ENCODE data around the gene SH3TC1.

Gene SH3TC1

DNA sequence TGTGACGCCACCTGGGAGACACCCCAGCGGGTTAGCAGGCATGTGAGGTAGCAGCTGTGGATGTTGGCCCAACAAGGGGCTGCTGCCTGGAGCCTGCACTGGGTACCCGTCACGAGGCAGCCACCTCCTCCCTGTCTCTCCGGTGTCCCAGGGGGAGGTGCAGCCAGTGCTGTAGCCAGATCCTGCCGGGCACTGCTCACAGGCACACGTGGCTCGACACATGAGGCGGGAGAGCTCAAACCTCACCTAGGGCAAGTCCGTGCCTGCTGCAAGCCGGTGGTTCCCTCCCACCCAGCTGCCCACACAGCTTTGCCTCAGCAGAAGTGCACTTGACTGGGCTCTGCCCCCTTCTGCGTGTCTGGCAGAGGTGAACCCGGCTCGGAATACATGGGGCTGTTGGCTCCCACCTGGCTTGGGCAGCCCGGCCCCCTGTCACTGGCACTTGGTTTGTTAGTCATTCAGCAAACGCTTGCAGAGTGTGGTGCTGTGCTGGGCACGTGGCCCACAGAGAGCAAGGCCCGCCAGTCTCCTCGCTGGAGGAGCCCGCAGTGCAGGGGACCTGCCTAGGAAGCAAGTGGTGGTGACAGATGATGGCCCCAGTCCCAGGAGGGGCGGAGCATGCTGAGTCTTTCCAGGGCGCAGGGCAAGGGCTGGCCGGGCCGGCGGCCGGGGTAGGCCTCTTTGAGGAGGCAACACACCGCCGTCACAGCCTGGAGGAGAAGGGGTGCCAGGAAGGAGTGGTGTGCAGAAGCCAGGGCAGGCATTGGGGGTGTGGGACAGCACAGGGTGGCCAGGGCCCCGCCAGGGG is 10.1 kb upstream of the SH3TC1 start:
- no peaks in the 10 kb centered on the region for H3K4me1 ChIP-seq (ENCODE audit: control insufficient read depth, insufficient read depth, low read length, poor library complexity, severe bottlenecking)
- H3K4me3 ChIP-seq (ENCODE audit: insufficient read depth, low read depth, low read length, poor library complexity, severe bottlenecking), result no peak overlapping the region
- no peak overlapping the region for H3K27ac ChIP-seq (ENCODE audit: insufficient read depth, low read length, poor library complexity, severe bottlenecking)
- no peaks in the 10 kb centered on the region for H3K27me3 ChIP-seq (replicated peaks; ENCODE audit: control insufficient read depth, insufficient read depth, low read length, poor library complexity, severe bottlenecking)
- no peak for DNase-seq
- H3K36me3 ChIP-seq (ENCODE audit: control insufficient read depth, insufficient read depth, low read length), result no peaks in the 10 kb centered on the region
- H3K9me3 ChIP-seq (ENCODE audit: control insufficient read depth, low read length), result no peaks in the 10 kb centered on the region

DNA sequence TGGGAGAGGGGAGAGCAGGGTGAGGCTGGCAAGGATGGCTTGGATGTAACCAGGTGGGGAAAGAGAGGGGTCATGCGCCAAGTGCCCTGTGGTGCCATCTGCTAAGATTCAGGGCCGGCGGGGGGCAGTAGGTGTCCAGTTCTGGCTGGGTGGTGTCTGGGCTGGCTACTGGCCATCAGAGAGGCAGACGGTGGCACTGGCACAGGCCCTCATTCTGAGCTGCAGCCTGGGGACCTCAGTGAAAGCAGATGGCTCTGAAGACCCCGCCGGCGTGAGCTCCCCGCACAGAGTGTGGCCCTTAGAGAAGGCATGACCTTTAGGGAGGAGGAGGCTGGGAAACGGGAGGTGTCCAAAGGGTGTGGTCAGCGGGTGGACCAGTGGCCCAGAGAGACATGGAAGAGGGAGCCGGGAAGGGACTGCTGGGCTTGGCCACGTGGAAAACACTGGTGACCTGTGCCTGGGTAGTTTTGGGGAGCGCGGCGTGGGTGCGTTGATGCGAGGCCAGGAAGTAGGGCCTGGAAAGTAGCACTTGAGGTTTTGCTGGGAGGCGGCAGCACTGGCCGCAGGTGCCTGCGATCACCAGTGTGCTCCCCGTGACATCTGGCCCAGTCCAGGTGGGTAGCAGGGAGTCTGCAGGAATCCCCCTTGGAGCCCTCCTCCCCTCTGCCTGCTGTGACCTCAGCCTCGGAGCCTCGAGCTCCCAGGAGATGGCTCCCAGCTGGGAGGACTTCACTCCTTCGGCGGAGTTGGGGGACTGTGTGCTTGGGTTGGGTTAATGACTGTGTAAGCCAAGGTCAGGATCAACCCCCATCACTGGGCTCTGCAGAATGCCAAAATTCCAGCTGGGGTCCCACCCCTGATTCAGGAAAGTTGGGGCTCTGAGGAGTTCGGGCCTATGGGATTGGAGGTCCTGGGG is 9.3 kb upstream of the SH3TC1 start:
- DNase-seq, result no peak
- H3K27me3 ChIP-seq (replicated peaks; ENCODE audit: control insufficient read depth, insufficient read depth, low read length, poor library complexity, severe bottlenecking), result no peaks in the 10 kb centered on the region
- no peaks in the 10 kb centered on the region for H3K36me3 ChIP-seq (ENCODE audit: control insufficient read depth, insufficient read depth, low read length)
- H3K4me1 ChIP-seq (ENCODE audit: control insufficient read depth, insufficient read depth, low read length, poor library complexity, severe bottlenecking), result no peaks in the 10 kb centered on the region
- H3K9me3 ChIP-seq (ENCODE audit: control insufficient read depth, low read length), result no peaks in the 10 kb centered on the region
- H3K4me3 ChIP-seq (ENCODE audit: insufficient read depth, low read depth, low read length, poor library complexity, severe bottlenecking), result no peak overlapping the region
- no peak overlapping the region for H3K27ac ChIP-seq (ENCODE audit: insufficient read depth, low read length, poor library complexity, severe bottlenecking)

DNA sequence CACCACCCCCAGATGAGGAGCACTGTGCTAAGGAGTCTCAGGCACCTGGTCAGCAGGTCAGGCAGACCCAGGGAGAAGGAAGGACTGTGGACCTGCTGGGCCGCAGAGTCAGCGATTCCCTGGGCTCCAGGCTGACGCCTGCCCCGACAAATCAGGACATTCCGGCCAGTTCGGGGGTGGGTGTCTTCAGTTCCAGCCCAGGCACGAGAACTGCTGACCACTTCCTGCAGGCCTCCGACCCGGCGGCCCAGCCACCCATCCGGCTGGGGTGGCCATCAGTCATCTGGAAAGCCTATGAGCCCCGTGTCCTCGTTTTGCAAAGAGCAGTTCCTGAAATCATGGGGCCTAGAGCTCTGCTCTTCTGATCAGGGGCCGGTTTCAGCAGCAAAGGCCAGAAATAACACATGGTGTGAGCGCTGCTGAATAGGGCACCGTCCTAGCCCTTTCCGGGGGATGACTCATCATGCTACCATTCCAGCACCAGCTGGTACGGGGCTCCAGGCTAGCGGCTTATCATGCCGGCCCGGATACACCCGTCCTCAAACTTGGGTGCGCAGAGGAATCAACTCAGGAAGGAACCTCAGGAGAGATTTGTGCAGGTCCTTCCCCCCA is 7.8 kb upstream of the SH3TC1 start:
- DNase-seq, result no peak
- no peaks in the 10 kb centered on the region for H3K27me3 ChIP-seq (replicated peaks; ENCODE audit: control insufficient read depth, insufficient read depth, low read length, poor library complexity, severe bottlenecking)

DNA sequence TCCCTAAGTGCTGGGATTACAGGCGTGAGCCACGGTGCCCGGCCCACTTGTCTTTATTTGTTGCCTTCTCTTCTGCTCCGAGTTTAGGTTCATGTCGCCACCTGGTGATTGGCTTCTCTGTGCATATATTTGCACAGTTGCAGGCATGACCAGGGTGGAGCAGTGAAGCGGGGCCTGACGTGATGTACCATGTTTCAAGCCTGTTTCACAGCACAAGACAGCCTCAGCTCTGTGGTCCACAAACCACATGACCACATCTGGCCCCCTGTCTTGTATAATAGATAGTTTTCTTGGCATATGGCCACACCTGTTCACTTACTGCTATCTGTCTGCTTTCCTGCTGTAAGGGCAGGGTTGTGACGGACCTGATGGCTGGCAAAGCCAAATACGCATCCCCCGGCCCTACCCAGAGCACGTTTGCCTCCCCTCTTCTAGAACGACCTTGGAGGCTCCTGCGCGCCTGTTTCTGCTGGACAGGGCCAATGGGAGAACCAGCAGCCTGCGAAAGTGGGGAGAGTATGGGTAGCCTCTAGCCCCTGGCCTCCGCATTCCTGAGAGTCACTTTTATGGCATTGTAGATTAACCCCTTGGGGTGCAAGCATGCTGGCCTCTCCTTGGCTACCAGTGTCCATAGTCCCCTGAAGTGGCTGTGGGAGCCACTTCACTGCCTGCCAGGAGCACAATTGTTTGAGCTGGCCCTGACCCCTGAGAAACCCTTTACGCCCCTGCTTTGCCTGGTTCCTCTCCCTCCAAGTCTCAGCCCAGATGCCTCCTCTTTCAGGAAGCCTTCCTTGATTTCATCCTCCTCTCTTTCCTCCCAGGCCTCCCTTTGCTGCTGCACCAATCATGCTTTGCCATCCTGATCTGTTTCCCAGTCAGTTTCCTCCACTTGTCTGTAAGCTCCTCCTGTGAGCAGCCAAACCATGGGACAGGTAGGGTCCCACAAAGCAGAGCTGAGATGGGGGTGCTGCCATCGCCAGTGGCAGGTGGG is 6.0 kb upstream of the SH3TC1 start:
- Histone ChIP-seq H3K4me3 (ENCODE audit: insufficient read depth, low read depth, low read length, poor library complexity, severe bottlenecking) (no peak overlapping the region), H3K27ac (ENCODE audit: insufficient read depth, low read length, poor library complexity, severe bottlenecking) (no peak overlapping the region), H3K9me3 (ENCODE audit: control insufficient read depth, low read length) (no peaks in the 10 kb centered on the region), H3K36me3 (ENCODE audit: control insufficient read depth, insufficient read depth, low read length) (no peaks in the 10 kb centered on the region), H3K4me1 (ENCODE audit: control insufficient read depth, insufficient read depth, low read length, poor library complexity, severe bottlenecking) (no peaks in the 10 kb centered on the region), H3K27me3 (replicated peaks; ENCODE audit: control insufficient read depth, insufficient read depth, low read length, poor library complexity, severe bottlenecking) (no peaks in the 10 kb centered on the region)
- DNase-seq, result no peak

More for the DNA sequence above, 7.8 kb upstream of the SH3TC1 start:
- Histone ChIP-seq H3K9me3 (ENCODE audit: control insufficient read depth, low read length) (no peaks in the 10 kb centered on the region), H3K27ac (ENCODE audit: insufficient read depth, low read length, poor library complexity, severe bottlenecking) (no peak overlapping the region), H3K36me3 (ENCODE audit: control insufficient read depth, insufficient read depth, low read length) (no peaks in the 10 kb centered on the region), H3K4me1 (ENCODE audit: control insufficient read depth, insufficient read depth, low read length, poor library complexity, severe bottlenecking) (no peaks in the 10 kb centered on the region), H3K4me3 (ENCODE audit: insufficient read depth, low read depth, low read length, poor library complexity, severe bottlenecking) (no peak overlapping the region)

DNA sequence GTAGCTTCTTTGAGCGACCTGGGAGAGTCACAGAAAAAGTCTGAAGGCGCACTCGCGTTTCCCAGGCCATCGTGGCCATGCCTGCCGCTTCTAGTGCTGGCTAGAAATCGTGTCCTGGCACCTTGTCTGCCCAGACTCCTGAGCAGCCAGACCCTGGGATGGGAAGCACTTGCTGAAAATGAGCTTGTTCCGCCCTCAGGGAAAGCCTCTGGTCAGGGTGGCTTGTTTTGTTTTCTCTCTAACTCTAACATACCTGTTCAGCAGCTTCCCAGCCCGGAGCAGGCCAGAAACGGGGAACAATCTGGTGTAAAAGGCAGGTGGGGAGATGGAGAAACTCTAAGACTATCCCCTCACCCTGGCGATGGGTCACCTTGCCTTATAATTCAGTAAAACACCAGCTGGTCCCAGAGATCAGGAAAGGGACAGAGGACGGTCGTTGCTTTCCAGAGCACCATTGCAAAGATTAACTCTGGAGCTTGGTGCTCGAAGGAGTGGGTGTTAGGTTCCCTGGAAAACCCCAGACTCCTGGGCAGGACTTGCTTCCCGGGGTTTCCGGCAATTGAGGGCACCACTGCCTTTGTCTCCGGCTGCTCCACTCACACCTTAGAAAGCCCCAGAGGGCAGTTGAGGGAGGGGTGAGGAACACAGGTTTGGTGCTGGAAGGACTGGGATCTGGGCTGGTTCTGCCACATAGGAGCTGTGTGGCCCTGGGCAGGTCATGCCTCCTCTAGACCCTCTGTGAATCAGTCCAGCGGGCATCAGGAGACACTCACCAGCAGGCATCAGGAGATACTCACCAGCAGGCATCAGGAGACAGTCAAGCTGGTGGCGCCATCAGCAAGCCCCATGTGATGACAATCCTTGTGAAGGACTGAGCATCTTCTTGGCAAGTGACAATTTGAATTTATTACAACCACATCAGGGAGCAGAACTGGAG is 4.5 kb upstream of the SH3TC1 start:
- no peak for DNase-seq
- Histone ChIP-seq H3K9me3 (ENCODE audit: control insufficient read depth, low read length) (no peaks in the 10 kb centered on the region), H3K36me3 (ENCODE audit: control insufficient read depth, insufficient read depth, low read length) (no peaks in the 10 kb centered on the region), H3K4me1 (ENCODE audit: control insufficient read depth, insufficient read depth, low read length, poor library complexity, severe bottlenecking) (peaks cover 13% of the 10 kb centered on the region), H3K27ac (ENCODE audit: insufficient read depth, low read length, poor library complexity, severe bottlenecking) (no peak overlapping the region), H3K27me3 (replicated peaks; ENCODE audit: control insufficient read depth, insufficient read depth, low read length, poor library complexity, severe bottlenecking) (no peaks in the 10 kb centered on the region), H3K4me3 (ENCODE audit: insufficient read depth, low read depth, low read length, poor library complexity, severe bottlenecking) (no peak overlapping the region)

DNA sequence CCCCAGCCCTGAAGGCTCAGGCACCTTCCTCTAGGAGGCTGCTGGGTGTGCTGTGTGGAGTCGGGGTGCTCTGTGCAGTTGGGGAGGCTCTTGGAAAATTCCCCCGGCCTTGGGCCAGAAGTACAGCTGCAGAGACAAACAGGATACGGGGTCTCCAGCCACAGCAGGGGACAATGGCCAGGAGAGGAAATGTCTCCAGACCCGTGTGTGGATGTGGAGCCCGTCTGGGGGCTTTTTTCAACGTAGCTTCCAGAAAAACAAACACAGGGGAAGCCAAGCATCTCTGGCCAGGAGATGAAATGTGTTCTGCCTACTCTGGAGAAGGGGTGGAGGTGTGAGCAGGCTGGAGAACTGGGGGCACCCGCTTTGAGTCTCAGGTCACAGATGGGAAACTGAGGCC is 3.7 kb upstream of the SH3TC1 start:
- DNase-seq, result no peak
- no peaks in the 10 kb centered on the region for H3K36me3 ChIP-seq (ENCODE audit: control insufficient read depth, insufficient read depth, low read length)
- H3K4me3 ChIP-seq (ENCODE audit: insufficient read depth, low read depth, low read length, poor library complexity, severe bottlenecking), result no peak overlapping the region
- H3K9me3 ChIP-seq (ENCODE audit: control insufficient read depth, low read length), result no peaks in the 10 kb centered on the region
- no peaks in the 10 kb centered on the region for H3K27me3 ChIP-seq (replicated peaks; ENCODE audit: control insufficient read depth, insufficient read depth, low read length, poor library complexity, severe bottlenecking)
- peaks cover 21% of the 10 kb centered on the region for H3K4me1 ChIP-seq (ENCODE audit: control insufficient read depth, insufficient read depth, low read length, poor library complexity, severe bottlenecking)
- H3K27ac ChIP-seq (ENCODE audit: insufficient read depth, low read length, poor library complexity, severe bottlenecking), result no peak overlapping the region

DNA sequence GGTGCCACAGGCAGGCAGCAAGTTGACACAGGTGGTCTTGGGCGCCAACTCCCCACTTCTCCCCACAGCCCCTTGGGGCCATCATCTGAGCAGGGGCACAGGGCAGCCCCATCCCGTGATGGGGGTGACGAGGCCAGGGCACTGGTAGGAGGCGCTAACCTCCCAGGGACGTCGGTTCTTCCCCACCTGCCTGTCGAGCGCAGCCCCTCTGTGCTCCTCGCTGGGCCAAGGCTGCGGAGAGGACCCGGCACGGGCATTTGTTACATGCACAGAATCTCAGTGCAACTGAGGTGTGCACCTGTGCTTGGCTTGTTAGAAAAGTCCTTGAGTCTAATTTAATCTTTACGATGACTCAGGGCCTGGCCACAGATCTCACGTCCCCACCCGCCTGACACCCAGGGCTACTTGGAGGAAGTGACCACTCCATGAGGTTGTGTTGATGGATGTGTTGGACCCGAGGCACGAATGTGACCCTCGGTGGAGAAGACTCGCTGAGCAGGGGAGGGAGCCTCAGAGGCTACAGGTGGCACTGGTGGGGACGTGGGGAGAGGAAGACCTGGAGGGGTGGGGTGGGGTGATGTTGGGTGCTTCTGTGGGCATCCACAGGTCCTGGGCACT is 3.1 kb upstream of the SH3TC1 start:
- no peak overlapping the region for H3K27ac ChIP-seq (ENCODE audit: insufficient read depth, low read length, poor library complexity, severe bottlenecking)
- no peak overlapping the region for H3K4me3 ChIP-seq (ENCODE audit: insufficient read depth, low read depth, low read length, poor library complexity, severe bottlenecking)
- no peak for DNase-seq
- H3K27me3 ChIP-seq (replicated peaks; ENCODE audit: control insufficient read depth, insufficient read depth, low read length, poor library complexity, severe bottlenecking), result no peaks in the 10 kb centered on the region
- H3K4me1 ChIP-seq (ENCODE audit: control insufficient read depth, insufficient read depth, low read length, poor library complexity, severe bottlenecking), result peaks cover 27% of the 10 kb centered on the region
- H3K9me3 ChIP-seq (ENCODE audit: control insufficient read depth, low read length), result no peaks in the 10 kb centered on the region
- H3K36me3 ChIP-seq (ENCODE audit: control insufficient read depth, insufficient read depth, low read length), result no peaks in the 10 kb centered on the region

DNA sequence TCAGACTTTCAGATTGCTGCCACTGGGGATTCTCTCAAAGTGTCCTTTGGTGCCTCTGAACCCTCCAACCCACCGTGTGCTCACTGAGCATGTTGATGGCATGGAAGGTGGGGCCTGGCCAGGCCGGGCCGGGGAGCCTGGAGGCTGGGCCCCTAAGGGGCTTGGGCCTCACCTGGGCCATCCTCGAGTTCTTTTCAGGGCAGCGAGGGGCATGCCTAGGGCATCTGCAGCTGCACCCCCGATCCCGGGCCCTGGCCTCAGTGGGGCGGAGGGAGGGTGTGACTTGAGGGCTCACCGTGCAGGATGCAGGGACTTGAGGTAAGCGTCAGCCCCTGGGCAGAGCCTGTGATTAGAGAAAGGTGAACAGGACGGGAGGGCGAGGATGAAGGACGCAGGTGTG is 1.6 kb upstream of the SH3TC1 start:
- no peak overlapping the region for H3K27ac ChIP-seq (ENCODE audit: insufficient read depth, low read length, poor library complexity, severe bottlenecking)
- no peak overlapping the region for H3K4me3 ChIP-seq (ENCODE audit: insufficient read depth, low read depth, low read length, poor library complexity, severe bottlenecking)
- peaks cover 42% of the 10 kb centered on the region for H3K4me1 ChIP-seq (ENCODE audit: control insufficient read depth, insufficient read depth, low read length, poor library complexity, severe bottlenecking)
- H3K36me3 ChIP-seq (ENCODE audit: control insufficient read depth, insufficient read depth, low read length), result no peaks in the 10 kb centered on the region
- H3K9me3 ChIP-seq (ENCODE audit: control insufficient read depth, low read length), result no peaks in the 10 kb centered on the region
- no peaks in the 10 kb centered on the region for H3K27me3 ChIP-seq (replicated peaks; ENCODE audit: control insufficient read depth, insufficient read depth, low read length, poor library complexity, severe bottlenecking)
- no peak for DNase-seq
